ENCODE results near the gene PSMD4. TPM values are rescaled to one million over a fixed set of nuclear protein-coding genes. Genes with fewer than 3 reads are reported as not detected.

Gene PSMD4
- total RNA-seq, 1 experiment from 2014 or later, result 312 TPM

DNA sequence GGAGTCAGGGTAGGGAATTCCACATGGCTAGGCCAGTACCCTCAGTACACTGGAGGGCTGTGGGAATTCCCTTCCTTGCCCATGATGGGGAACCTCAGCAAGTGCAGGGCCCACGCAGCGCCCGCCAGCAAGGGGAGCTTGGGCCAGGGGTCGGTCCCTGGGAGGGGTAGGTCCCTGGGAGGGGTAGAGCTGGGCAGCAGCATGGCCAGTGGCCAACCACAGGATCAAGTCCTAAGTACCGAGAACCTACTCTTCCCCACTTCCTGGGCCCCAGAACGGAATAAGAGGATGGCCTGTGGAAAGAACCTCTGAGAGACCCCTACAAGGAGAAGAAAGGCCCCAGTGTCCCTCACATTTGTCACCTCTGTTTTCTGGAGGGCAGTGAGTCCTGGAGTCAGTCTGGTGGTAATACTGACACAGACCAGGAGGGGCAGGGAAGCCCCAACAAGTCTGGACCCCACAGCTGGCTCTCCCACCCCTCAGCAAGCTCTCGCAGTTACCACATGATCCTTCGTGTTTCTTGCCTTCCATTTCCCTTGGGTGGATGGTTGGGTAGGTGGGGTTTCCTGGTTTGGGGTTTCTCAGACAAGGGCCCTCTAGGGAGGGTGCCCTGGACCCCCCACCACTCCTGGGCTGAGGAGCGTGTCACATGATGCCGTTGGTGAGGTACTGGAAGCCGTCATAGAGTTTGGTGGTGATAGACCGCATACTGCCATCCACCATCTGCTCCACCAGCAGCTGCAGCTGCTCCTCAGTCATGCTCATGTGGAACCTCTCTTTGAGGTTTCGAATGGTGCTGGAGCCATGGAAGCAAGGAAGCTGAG, 37.9 kb downstream of the PSMD4 start:
- no TSS peak for BruUV-seq (replicated peaks)
- intact Hi-C loops (cut with micrococcal nuclease; ENCODE audit: unreplicated experiment), result no loop called here
- Histone ChIP-seq H3K9me3 (ENCODE audit: low read depth, low read length, poor library complexity, severe bottlenecking) (no peaks in the 10 kb centered on the region), H3K4me1 (ENCODE audit: insufficient read depth, low read length, poor library complexity, severe bottlenecking) (no peaks in the 10 kb centered on the region), H3K27me3 (replicated peaks; ENCODE audit: insufficient read depth, low read depth, low read length, poor library complexity) (no peaks in the 10 kb centered on the region), H3K4me3 (ENCODE audit: low read depth, low read length, poor library complexity, severe bottlenecking) (no peak overlapping the region), H3K27ac (ENCODE audit: low read depth, low read length, poor library complexity, severe bottlenecking) (no peak overlapping the region), H3K36me3 (ENCODE audit: insufficient read depth, low read length, poor library complexity, severe bottlenecking) (peaks cover 65% of the 10 kb centered on the region)
- TF ChIP-seq, protein P1, sequence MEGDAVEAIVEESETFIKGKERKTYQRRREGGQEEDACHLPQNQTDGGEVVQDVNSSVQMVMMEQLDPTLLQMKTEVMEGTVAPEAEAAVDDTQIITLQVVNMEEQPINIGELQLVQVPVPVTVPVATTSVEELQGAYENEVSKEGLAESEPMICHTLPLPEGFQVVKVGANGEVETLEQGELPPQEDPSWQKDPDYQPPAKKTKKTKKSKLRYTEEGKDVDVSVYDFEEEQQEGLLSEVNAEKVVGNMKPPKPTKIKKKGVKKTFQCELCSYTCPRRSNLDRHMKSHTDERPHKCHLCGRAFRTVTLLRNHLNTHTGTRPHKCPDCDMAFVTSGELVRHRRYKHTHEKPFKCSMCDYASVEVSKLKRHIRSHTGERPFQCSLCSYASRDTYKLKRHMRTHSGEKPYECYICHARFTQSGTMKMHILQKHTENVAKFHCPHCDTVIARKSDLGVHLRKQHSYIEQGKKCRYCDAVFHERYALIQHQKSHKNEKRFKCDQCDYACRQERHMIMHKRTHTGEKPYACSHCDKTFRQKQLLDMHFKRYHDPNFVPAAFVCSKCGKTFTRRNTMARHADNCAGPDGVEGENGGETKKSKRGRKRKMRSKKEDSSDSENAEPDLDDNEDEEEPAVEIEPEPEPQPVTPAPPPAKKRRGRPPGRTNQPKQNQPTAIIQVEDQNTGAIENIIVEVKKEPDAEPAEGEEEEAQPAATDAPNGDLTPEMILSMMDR (conservative IDR thresholded peaks at IDR 0.05; ENCODE audit: low read depth, low read length), result no peak
- TF ChIP-seq EZH2 (IDR thresholded peaks at IDR 0.05; ENCODE audit: borderline replicate concordance, low read depth, low read length, poor library complexity, severe bottlenecking), result no peak
- DNase-seq (ENCODE audit: low spot score), result no peak
- ChIA-PET POLR2A (ENCODE audit: low non-redundant PET) (no interaction called here), CTCF (no interaction called here)

DNA sequence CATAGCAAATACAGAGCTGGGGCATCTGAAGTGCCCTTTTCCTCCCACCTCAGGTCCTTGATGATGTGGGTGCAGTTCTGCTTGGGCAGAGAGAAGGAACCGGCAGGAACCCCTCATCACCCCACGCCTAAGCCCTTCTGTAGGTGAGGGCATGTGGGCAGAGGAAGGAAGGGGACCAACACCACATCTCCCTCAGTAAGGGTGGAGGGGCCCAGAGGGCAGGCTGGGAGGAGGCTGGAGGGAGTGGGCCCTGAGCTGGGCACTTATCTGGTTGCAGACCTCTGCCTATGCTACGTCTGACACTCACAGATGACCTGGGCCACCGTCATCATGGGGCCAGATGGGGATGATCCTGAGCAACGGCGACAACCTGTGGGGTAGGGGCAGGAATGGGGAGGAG, 38.6 kb downstream of the PSMD4 start:
- no peaks in the 10 kb centered on the region for H3K4me1 ChIP-seq (ENCODE audit: insufficient read depth, low read length, poor library complexity, severe bottlenecking)
- no peak overlapping the region for H3K4me3 ChIP-seq (ENCODE audit: low read depth, low read length, poor library complexity, severe bottlenecking)
- ChIA-PET CTCF (no interaction called here), POLR2A (ENCODE audit: low non-redundant PET) (no interaction called here)
- TF ChIP-seq, protein P1 (conservative IDR thresholded peaks at IDR 0.05; ENCODE audit: low read depth, low read length), result no peak
- TF ChIP-seq EZH2 (IDR thresholded peaks at IDR 0.05; ENCODE audit: borderline replicate concordance, low read depth, low read length, poor library complexity, severe bottlenecking), result no peak
- no peaks in the 10 kb centered on the region for H3K27me3 ChIP-seq (replicated peaks; ENCODE audit: insufficient read depth, low read depth, low read length, poor library complexity)
- no peaks in the 10 kb centered on the region for H3K9me3 ChIP-seq (ENCODE audit: low read depth, low read length, poor library complexity, severe bottlenecking)
- no peak overlapping the region for H3K27ac ChIP-seq (ENCODE audit: low read depth, low read length, poor library complexity, severe bottlenecking)
- intact Hi-C loops (cut with micrococcal nuclease; ENCODE audit: unreplicated experiment), result no loop called here
- DNase-seq (ENCODE audit: low spot score), result no peak
- peaks cover 64% of the 10 kb centered on the region for H3K36me3 ChIP-seq (ENCODE audit: insufficient read depth, low read length, poor library complexity, severe bottlenecking)
- BruUV-seq (replicated peaks), result no TSS peak

DNA sequence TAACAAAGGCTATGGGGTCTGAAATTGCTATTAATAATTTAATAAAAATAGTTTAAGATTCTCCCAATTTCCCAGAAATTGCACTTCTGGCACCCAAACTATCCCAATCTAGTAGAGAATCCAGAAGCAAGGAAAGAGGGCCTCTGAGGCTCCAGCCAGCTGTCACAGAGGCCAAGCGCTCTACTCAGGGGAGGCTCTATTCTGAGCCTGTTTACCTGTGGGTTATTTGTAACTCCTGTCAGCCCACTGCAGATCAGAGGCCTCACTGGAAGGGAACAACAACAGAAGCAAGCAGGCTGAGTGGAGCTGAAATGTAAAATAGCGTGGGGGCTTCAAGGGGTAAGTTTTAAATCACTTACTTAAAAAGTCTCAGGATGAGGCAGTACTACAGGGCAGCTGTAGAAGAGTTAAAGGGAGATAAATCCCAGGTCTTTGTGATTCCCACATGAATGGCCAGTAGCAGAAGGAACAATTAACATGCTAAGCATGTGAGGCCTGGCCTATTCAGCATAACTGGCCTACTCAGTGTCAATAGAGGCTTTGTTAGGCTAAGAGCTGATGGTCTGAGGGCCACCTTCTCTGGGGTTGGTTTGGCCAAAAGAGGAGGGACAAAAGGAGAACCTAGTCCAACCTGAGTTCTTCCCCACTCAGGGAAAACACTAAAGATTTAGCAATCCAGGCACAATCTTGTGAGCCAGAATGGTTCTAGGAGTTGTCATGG, 40.4 kb downstream of the PSMD4 start:
- intact Hi-C loops (cut with micrococcal nuclease; ENCODE audit: unreplicated experiment), result no loop called here
- no TSS peak for BruUV-seq (replicated peaks)
- CTCF ChIA-PET, result no interaction called here
- no peak for TF ChIP-seq EZH2 (IDR thresholded peaks at IDR 0.05; ENCODE audit: borderline replicate concordance, low read depth, low read length, poor library complexity, severe bottlenecking)
- TF ChIP-seq, protein P1 (conservative IDR thresholded peaks at IDR 0.05; ENCODE audit: low read depth, low read length), result no peak
- Histone ChIP-seq H3K27ac (ENCODE audit: low read depth, low read length, poor library complexity, severe bottlenecking) (no peak overlapping the region), H3K36me3 (ENCODE audit: insufficient read depth, low read length, poor library complexity, severe bottlenecking) (peaks cover 65% of the 10 kb centered on the region), H3K9me3 (ENCODE audit: low read depth, low read length, poor library complexity, severe bottlenecking) (no peaks in the 10 kb centered on the region), H3K4me1 (ENCODE audit: insufficient read depth, low read length, poor library complexity, severe bottlenecking) (no peaks in the 10 kb centered on the region), H3K27me3 (replicated peaks; ENCODE audit: insufficient read depth, low read depth, low read length, poor library complexity) (no peaks in the 10 kb centered on the region), H3K4me3 (ENCODE audit: low read depth, low read length, poor library complexity, severe bottlenecking) (no peak overlapping the region)
- DNase-seq (ENCODE audit: low spot score), result no peak
- POLR2A ChIA-PET (ENCODE audit: low non-redundant PET), result no interaction called here
